ENCODE results near the gene LTO1. TPM values are rescaled to one million over a fixed set of nuclear protein-coding genes. Genes with fewer than 3 reads are reported as not detected.

Gene LTO1
- total RNA-seq, 1 experiment from 2014 or later, result 27.5 TPM

- no peak for TF ChIP-seq CDX4 (CRISPR knock-in tag; IDR thresholded peaks at IDR 0.05; ENCODE audit: borderline replicate concordance)
- TF ChIP-seq, protein P1, sequence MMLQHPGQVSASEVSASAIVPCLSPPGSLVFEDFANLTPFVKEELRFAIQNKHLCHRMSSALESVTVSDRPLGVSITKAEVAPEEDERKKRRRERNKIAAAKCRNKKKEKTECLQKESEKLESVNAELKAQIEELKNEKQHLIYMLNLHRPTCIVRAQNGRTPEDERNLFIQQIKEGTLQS (CRISPR knock-in tag; conservative IDR thresholded peaks at IDR 0.05), result no peak
- 0 out of 2 replicates have a peak, but pooled peaks have one; percentile 53 for TF ChIP-seq CREB1 (CRISPR knock-in tag; IDR thresholded peaks at IDR 0.05)
- TF ChIP-seq ZNF416 (CRISPR knock-in tag; IDR thresholded peaks at IDR 0.05), result no peak
- peak; percentile 95 for TF ChIP-seq TP53 (CRISPR knock-in tag; IDR thresholded peaks at IDR 0.05)
- TF ChIP-seq SMAD4 (CRISPR knock-in tag; IDR thresholded peaks at IDR 0.05), result peak; percentile 71; the same call in 1 of the 2 replicates
- no peak for TF ChIP-seq PRRX2 (CRISPR knock-in tag; IDR thresholded peaks at IDR 0.05)
- TF ChIP-seq, protein P2, sequence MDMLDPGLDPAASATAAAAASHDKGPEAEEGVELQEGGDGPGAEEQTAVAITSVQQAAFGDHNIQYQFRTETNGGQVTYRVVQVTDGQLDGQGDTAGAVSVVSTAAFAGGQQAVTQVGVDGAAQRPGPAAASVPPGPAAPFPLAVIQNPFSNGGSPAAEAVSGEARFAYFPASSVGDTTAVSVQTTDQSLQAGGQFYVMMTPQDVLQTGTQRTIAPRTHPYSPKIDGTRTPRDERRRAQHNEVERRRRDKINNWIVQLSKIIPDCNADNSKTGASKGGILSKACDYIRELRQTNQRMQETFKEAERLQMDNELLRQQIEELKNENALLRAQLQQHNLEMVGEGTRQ (CRISPR knock-in tag; IDR thresholded peaks at IDR 0.05), result peak; percentile 90
- TF ChIP-seq RELA (CRISPR knock-in tag; IDR thresholded peaks at IDR 0.05; ENCODE audit: borderline replicate concordance), result peak; percentile 67; the same call in 1 of the 2 replicates
- TF ChIP-seq, protein P3, sequence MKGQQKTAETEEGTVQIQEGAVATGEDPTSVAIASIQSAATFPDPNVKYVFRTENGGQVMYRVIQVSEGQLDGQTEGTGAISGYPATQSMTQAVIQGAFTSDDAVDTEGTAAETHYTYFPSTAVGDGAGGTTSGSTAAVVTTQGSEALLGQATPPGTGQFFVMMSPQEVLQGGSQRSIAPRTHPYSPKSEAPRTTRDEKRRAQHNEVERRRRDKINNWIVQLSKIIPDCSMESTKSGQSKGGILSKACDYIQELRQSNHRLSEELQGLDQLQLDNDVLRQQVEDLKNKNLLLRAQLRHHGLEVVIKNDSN (CRISPR knock-in tag; IDR thresholded peaks at IDR 0.05), result peak; percentile 89
- no peak for TF ChIP-seq TCF7 (CRISPR knock-in tag; IDR thresholded peaks at IDR 0.05; ENCODE audit: low read depth)
- TF ChIP-seq NFE2L1 (CRISPR knock-in tag; IDR thresholded peaks at IDR 0.05), result peak; percentile 95
- TF ChIP-seq MYBL2 (CRISPR knock-in tag; IDR thresholded peaks at IDR 0.05), result peak; percentile 94
- peak; percentile 88 for TF ChIP-seq SMAD3 (CRISPR knock-in tag; IDR thresholded peaks at IDR 0.05; ENCODE audit: borderline replicate concordance)
- TF ChIP-seq FOXP4 (CRISPR knock-in tag; IDR thresholded peaks at IDR 0.05), result peak; percentile 98
- TF ChIP-seq, protein P4, sequence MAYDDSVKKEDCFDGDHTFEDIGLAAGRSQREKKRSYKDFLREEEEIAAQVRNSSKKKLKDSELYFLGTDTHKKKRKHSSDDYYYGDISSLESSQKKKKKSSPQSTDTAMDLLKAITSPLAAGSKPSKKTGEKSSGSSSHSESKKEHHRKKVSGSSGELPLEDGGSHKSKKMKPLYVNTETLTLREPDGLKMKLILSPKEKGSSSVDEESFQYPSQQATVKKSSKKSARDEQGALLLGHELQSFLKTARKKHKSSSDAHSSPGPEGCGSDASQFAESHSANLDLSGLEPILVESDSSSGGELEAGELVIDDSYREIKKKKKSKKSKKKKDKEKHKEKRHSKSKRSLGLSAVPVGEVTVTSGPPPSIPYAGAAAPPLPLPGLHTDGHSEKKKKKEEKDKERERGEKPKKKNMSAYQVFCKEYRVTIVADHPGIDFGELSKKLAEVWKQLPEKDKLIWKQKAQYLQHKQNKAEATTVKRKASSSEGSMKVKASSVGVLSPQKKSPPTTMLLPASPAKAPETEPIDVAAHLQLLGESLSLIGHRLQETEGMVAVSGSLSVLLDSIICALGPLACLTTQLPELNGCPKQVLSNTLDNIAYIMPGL (CRISPR knock-in tag; IDR thresholded peaks at IDR 0.05), result peak; percentile 65; the same call in 1 of the 2 replicates
- peak; percentile 53; the same call in 1 of the 2 replicates for TF ChIP-seq ZNF281 (CRISPR knock-in tag; IDR thresholded peaks at IDR 0.05)
- no peak for TF ChIP-seq FOXJ3 (CRISPR knock-in tag; IDR thresholded peaks at IDR 0.05; ENCODE audit: borderline replicate concordance)
- no peak for TF ChIP-seq GRHL2 (CRISPR knock-in tag; IDR thresholded peaks at IDR 0.05; ENCODE audit: insufficient replicate concordance, severe bottlenecking)
- no peak for TF ChIP-seq IRF2 (CRISPR knock-in tag; IDR thresholded peaks at IDR 0.05; ENCODE audit: borderline replicate concordance, low read depth)
- TF ChIP-seq EMX1 (CRISPR knock-in tag; IDR thresholded peaks at IDR 0.05), result no peak
- TF ChIP-seq, protein P5, sequence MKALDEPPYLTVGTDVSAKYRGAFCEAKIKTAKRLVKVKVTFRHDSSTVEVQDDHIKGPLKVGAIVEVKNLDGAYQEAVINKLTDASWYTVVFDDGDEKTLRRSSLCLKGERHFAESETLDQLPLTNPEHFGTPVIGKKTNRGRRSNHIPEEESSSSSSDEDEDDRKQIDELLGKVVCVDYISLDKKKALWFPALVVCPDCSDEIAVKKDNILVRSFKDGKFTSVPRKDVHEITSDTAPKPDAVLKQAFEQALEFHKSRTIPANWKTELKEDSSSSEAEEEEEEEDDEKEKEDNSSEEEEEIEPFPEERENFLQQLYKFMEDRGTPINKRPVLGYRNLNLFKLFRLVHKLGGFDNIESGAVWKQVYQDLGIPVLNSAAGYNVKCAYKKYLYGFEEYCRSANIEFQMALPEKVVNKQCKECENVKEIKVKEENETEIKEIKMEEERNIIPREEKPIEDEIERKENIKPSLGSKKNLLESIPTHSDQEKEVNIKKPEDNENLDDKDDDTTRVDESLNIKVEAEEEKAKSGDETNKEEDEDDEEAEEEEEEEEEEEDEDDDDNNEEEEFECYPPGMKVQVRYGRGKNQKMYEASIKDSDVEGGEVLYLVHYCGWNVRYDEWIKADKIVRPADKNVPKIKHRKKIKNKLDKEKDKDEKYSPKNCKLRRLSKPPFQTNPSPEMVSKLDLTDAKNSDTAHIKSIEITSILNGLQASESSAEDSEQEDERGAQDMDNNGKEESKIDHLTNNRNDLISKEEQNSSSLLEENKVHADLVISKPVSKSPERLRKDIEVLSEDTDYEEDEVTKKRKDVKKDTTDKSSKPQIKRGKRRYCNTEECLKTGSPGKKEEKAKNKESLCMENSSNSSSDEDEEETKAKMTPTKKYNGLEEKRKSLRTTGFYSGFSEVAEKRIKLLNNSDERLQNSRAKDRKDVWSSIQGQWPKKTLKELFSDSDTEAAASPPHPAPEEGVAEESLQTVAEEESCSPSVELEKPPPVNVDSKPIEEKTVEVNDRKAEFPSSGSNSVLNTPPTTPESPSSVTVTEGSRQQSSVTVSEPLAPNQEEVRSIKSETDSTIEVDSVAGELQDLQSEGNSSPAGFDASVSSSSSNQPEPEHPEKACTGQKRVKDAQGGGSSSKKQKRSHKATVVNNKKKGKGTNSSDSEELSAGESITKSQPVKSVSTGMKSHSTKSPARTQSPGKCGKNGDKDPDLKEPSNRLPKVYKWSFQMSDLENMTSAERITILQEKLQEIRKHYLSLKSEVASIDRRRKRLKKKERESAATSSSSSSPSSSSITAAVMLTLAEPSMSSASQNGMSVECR (CRISPR knock-in tag; IDR thresholded peaks at IDR 0.05; ENCODE audit: borderline replicate concordance), result peak; percentile 94
Measured at GRCh38 chr11:69636512-69637197, 38.5 kb downstream of the LTO1 start (continued).
